Activated CD8-positive, alpha-beta memory T cell treated with anti-CD3 and anti-CD28 coated beads, Interleukin-2, amount 50 U/mL, for 1 hour (primary cell): ENCODE measurements around the gene ACAA2.

Experiments
- DNase-seq: peaks from one replicate; pipeline ENCODE4 v3.0.0-alpha.2; 2020; ENCODE audit errors: extremely low read depth

ACAA2 gene, protein sequence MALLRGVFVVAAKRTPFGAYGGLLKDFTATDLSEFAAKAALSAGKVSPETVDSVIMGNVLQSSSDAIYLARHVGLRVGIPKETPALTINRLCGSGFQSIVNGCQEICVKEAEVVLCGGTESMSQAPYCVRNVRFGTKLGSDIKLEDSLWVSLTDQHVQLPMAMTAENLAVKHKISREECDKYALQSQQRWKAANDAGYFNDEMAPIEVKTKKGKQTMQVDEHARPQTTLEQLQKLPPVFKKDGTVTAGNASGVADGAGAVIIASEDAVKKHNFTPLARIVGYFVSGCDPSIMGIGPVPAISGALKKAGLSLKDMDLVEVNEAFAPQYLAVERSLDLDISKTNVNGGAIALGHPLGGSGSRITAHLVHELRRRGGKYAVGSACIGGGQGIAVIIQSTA

DNA sequence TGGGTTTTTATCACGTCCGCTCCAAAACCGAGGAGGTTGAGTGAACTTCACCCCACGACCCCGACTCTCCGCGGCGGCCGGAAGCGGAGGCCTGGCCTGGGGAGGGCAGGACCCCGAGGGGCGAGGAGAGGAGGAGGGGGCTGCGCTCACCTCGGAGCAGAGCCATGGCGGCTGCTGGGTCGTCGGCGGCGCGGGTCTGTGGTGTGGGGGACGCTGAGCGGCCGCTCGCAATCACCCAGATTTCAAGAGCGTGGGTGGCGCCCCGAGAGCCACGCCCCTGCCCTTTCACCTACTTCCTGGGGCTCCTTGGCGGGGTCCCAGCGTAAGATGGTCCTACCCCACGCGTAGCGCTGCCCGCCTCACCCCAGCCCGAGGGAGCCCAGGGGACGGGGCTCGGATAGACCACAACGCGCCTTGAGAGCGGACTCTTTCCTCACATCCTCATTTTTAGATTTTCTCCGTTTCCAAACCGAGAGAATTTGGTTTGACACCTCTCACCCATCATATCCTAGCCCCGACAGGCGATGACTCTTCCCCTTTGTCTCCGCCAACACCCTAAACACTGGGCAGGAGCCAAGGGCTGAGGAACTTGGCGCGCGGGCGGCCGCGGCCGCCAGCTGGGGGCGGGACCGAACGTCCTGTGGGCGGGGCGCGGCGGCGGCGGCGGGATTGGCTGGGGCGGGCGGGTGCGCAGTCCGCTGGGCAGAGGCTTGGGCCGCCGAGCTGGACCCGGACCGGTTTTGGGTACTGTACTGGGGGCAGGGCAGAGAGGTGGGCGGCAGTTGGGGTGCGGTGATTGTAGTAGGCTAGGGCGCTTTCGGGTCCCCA is at the start of gene ACAA2:
TSS of gene ACAA2 (minus strand) at position 215 of the 828 bp plus-strand sequence. CDS start at position 166, 49 bp downstream.
- peak; percentile 49 for DNase-seq

DNA sequence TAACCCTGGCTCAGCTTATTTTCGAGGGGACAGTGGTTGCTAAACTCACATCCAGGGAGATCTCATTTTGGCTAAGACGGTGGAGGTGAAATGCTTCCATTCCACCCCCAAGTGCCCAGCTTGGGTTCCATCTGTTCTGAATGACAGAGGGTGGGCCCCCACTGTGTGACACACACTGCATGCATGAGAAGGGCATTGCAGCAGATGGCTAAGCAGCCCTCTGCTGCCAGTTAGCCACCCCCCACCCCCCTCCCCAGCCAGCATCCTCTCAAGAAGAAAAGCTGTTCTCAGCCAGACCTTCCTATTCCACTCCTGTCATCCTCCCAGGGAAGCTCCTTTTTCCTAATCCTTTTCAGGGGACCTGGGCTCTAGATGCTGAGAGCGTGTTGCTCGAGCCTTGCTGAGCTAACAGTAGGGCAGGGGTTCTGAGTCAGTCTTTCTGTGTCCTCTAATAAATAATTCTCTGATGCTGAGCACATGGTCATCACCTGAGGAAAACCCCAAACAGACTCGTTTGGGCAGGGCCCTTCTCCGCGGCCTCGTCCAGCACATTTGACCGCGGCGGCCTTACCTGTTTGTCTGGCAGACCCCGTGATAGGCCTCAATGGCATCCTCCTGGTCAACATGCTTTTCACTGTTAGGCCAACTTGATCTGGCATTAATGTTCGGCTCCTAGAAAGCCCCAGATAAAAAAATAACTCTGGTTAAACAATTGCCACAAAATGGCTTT is 49.5 kb upstream of the ACAA2 start:
- DNase-seq: no peak

DNA sequence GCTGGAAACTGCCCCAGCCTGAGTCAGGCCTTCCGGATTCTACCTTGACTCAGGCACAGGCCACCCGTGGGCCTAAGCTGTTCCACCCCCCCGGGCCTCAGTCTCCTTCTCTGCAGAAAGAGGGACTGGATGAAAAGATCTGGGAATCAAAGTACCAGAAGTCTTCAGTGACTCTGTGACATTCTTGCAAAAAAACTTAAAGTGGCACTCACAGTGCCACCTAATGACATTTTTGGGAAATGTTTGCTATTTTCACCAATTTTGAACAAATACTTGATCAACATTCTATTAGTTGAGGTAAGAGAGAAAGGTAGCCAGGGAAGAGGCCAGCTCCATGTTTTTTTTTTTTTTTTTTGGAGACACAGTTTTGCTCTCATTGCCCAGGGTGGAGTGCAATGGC is 48.3 kb upstream of the ACAA2 start:
- DNase-seq: no peak

DNA sequence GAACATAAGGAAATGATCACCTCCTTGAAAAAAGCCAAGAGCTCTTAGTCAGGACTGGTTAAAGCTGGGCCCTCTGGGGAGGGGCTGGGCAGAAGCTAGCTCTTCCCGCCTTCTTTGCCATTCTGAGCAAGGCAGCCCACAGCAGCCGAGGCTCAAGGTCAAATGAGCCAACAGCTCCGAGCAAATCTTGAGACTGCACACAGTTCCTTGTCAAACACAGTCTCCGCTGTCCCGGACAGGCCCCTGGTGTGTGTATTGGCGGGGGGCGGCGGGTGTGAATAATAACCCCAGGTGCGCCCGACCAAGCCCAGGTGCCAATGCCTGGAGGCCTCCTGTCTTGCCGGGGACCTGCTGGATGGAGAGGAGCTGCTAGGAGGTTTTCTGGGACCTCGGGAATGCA is 46.4 kb upstream of the ACAA2 start:
- DNase-seq: no peak

DNA sequence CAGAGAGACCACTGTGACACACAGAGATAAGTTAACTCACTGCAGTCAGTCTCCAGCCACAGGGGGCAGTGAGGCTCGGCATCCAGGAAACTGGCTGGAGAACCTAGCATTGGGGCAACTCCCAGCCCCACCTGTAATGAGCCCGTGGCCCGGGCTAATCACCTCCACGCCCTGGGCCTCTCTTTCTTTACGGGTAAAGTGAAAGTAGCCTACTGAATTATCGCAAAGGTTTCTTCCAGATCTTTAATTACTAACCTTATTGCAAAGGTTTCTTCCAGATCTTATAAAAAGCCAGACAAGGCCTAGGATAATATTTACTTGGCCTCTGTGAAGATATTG is 45.7 kb upstream of the ACAA2 start:
- no peak for DNase-seq

DNA sequence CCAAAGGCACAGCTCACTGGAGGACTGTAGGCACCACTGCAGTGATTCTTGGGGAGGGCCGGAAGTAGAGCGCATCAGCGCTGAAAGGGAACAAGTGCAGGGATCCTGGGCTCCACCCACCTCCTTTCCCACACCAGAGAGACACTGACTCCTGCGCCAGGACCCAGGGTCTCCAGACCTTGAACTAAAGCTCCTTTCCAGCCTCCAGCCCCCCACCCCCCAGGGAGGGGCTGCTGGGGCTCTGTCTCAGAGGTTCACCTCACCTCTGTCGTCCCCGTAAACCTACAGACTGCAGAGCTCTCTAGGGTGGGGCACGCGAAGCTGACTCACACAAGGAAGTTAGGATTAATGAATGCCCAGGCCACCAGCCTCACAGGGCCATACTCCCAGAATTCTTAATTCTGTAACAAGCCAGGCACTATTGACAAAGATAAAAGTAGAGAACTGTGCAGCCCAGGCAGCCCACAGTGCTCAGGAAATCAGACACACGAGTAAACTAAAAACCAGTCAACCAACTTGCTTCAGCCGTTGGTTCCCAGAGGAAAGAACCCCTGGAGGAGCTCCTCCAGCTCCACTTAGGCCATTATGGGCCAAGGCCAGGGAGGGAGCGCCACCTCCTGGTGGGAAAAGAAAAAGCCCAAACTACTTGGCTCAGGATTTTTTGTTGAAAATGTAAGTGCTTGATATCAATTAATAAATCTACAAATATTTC is 45.1 kb upstream of the ACAA2 start:
- DNase-seq: peak; percentile 0

DNA sequence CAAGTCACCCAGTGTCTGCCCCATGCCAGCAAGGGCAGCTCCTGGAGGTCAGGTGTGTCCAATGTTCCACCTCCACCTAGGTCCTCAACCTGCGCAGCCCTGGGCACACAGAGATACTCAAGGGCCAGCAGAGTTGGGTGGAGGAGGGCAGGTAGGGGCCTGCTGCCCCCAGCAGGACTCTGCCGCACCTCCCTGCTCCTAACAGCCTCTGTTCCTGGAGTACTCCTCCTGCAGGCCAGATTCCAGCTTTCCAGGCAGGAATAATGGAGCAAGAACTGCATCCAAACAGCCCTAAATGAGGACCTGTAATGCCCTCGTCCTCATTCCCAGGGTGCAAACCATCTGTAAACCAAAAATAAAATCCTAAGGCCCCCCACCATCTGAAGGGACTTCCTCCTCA is 44.4 kb upstream of the ACAA2 start:
- DNase-seq: no peak

DNA sequence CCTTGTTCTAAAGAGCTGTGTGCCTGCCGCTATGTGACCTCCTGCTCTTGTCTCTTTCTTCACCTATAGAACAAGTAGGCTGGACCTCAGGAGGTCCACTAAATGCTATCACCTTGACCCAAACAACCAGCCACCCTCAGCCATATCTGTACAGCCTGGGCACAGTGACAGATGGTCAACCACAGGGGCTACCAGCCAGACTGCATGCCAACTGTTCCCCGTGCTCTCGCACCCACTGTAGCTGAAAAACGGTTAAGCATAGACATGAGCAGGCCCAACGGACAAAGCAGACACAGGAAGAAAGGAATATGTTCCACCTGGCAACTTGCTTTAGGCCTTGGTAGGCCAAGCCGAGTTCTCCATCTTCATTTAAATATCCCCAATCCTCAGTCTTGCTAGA is 43.2 kb upstream of the ACAA2 start:
- DNase-seq: no peak

DNA sequence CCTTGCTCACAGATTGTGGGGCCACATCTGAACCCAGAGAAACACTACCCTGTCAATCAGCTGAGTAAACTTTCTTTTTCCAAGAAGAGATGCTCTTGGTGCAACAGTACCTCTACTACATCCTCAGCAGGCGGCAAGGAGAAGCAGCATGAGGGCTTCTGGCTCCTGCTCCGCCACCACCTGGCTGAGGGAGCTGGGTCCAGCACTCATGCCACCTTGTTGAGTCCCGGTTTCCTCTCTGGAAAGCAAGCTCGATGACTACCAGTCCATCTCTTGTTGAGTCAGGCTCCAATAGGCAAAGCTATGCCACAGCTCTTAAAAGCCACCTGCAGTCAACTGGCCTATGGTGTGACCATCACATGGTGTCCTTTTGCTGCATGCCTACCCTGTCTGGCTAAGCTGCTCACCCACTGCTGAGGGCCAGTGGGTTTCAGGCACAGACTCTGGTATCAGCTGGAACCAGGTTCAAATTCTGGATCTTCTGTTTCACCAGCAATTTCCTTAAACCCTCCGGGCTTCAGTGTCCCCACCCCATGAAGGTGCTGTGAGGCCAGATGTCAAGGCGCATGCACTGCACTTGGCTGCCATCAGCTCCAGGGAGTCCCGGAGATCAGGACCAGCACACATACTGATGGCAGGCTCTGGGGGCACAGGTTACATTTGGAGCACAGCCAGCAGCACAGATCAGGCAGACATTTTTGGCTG is 42.5 kb upstream of the ACAA2 start:
- DNase-seq: no peak

DNA sequence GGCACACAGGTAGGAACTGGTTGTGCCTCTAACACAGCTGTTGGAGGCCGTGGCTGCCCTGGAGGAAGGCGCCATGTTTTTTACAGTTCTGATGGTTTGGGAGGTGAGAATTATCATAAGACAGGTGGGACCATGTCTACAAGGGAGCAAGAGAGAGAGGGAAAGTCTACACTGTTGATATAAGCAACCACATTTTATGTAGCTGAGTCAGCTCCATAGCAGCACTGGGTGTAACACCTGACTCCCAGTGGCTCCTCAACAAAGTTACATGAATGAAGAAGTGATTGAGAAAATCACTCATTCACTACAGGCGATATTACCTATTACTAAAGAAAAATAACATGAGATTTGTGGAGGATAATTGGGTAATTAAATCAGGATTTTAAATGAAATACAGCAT is 41.3 kb upstream of the ACAA2 start:
- no peak for DNase-seq

DNA sequence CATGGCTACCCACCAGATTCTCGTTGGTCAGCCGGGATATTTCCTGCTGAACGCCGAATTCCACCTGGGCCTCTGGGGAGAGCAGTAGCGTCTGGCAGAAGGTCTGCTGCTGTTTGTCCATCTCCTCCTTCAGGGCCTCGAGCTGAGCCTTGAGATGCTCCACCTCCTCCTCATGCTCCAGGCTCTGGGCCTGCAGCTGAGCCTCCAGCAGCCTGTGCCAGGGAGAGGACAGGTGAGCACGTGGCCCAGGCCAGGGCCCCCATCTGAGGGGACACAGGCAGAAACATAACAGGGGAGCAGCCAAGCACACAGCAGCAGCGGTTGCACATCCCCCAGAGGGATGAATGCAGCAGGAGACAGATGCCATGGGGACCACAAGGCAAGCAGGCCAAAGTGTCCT is 40.1 kb upstream of the ACAA2 start:
- no peak for DNase-seq

DNA sequence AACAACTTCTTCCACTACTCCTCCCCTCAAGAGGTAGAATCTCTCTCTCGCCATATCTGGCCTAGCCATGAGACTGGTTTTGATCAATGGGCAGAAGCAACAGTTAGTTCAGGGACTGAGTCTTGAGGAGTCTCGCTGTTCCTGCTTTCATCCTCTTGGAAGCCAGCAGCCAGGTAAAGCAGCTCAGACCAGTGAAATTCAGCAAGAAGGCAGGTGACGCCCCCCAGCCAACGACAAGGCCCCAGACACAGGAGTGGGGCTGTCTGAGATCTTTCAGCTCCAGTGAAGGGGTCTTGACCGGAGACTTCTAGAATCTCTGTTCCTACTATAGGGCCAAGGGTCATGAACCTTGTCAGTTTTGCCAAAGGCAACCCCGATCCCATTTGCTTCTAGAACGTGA is 39.7 kb upstream of the ACAA2 start:
- no peak for DNase-seq

DNA sequence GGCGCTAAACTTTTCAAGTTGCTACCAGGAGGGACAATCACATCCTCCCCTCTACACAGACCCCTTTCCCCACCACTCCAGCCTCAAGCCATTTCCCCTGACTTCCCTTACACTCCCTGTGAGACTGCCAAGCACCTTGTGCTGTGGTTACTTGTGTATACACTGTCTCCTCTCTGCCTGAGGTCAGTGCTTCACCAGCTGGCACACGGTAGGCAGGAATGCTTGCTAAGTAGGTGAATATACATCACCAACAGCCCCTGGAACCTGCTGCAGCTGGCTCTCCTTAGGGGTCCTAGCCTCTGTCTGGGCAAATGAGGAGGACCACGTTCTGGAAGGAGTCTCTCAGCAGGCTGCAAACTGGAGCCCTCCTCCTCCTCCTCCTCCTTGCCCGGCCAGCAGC is 38.3 kb upstream of the ACAA2 start:
- no peak for DNase-seq

DNA sequence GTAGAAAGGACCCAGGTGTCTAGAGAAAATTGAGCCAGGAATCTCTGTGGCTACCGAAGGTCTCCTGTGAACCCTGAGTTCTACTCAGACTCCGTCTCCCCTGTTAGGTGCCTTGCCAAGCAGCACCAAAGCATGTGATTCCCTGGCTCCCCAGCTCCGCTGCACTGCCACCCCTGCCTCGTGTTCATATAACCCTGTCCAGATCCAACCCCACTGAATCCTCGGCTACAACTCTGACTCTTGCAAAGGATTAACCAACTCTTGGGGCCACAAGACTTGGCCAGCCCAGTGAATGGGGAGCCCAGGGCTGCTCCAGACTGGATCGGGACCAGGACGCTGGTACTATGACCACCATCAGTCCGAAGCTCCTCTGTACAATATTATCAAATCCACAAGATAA is 37.3 kb upstream of the ACAA2 start:
- DNase-seq: no peak

DNA sequence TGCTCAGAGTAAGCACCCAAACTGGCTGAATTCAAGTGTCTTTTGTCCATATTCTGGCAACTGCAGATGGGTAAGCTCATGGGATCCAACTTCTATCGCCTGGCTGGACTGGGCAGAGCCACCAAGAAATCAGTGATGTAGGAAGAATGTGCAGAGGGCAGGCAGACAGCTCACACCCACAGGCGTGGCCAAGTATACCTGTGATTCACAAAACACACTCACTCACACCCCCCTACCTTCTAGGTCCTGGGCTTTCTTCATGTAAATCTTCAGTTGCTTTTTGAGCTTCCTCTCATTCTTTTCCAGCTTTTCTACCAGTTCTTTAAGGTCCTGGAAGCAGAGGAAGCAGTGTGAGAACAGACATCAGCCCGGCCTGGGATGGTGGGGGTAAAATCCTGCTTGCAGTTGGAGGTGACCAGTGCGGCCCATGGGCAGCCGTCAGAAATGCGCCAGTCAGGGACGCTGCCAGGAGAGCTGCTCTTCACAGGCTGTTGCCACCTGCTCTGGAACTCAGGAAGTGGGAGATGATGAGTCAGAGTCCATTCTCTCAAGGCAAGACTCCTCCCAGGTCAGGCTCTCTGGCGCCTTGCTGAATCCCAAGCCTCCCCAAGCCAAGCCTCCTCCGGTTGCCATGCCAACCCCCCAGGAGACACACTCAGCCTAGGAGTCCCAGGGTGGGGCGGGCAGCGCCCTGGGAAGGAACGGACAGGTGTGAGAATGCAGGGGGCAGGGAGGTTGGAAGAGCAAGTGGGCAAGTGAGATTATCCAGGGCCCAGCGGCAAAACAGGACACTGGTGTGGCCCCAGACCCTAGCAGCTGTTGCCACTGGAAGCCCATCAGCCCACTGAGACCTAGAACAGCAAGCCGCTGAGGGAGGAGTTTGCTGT is 36.2 kb upstream of the ACAA2 start:
- no peak for DNase-seq

DNA sequence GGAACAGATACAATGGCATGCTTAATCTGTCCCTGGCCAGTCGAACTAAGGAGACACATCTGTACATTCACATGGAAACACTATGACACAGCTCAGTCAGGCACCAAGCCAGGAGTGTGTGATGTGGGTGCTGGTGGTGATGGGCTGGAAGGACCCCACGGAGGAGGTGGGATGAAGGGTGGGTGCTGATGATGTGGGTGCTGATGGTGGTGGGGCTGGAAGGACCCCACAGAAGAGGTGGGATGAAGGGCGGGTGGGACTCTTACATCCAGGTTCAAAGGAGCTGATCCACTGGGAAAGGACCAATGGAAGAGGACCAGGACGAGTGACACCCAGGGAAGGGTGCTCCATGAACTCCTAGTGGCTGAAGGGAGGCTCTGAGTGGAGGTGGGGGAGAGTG is 34.8 kb upstream of the ACAA2 start:
- DNase-seq: no peak

DNA sequence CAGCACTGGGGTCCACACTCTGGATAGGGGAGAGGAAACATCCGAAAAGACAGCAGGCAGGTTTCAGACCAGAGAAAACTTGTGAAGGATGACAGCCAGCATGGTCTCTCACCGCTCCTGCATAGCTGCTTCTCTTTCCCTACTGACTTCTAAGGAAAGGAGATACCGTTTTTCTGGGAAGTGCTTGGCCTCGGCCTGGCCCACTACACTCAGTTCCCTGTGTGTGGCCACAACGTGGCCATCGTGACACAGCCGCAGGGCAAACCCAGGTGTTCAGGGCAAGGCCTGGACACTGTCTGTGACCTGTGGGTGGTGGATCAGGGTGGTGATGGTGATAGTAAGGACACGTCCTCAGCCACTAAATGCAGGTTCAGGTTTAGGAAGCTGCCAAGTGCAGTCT is 34.2 kb upstream of the ACAA2 start:
- DNase-seq: no peak

DNA sequence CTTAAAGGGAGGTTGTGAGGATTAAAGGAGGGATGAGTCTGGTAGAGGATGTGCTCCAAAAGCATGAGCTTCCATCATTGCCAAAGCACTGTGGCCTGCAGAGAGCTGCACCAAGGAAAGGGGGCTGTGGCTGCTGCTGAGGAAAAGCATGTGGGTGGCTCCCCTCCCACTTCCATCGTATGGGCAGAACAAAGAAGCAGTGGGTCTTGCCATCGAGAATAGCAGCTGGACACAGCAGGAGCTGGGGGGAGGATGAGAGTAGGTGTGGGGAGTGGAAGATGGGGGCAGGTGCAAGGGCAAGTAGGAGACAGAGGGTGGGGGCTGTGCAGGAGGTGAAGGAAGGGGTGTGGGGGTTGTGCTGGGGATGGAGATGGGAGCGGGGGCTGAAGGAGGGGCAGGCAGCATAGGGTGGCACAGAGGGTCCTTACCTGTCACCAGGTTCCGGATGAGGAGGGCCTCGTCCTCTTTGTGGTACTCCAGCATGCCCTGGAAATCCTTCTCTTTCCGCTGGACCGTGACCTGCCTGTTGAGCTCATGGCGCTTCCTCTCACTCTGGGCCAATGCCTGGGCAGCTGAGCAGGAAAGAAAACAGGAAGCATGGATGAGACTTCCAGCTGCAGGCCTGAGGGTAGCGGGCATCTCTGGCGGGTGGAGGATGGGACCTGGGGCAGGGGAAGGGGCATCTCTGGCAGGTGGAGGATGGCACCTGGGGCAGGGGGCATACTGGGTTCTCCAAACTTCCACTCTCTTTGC is 33.6 kb upstream of the ACAA2 start:
- no peak for DNase-seq

DNA sequence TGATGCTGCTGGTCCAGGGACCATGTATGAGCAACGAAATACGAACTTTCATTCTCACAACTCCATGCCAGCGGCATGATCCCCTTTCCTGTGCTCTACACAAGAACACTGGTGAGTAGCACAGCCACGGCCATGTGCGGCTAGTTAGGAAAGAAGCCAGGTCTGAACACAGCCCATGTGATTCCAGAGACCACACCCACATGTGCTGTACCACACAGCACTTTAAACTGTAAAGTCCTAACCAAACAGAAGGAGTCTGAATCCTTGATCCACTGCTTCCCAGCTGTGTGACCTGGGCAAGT is 33.0 kb upstream of the ACAA2 start:
- no peak for DNase-seq
